Right ventricle myocardium superior (tissue), 1 donor: ENCODE measurements around the gene NELFE. TPM values are rescaled to one million over a fixed set of nuclear protein-coding genes. Genes with fewer than 3 reads are reported as not detected.
A peak's percentile ranks its signal among the peaks of the same experiment; 100 is the strongest.
"Not testable (repeated sequence)": the region's sequence is repeated elsewhere in the genome, so short reads cannot be mapped to it uniquely, and the experiment has no call there.

Source experiments
- ATAC-seq: fragments of 200-7000 bp; cut with Tn5 transposase; one replicate; pipeline ENCODE4 v1.9.1; 2020; ENCODE audit warnings: mild to moderate bottlenecking; ENCODE audit not compliant: poor library complexity
- DNase-seq: peaks from one replicate; pipeline ENCODE4 v3.0.0-alpha.2; 2020
- intact Hi-C: fragments of 100-400 bp; cut with DNase I; formaldehyde crosslinking; loops from one replicate; pipeline ENCODE4 v1.11.2; 2022
- total RNA-seq: library from RNA; stranded (reverse); fragmentation: NEBNext Ultra II Directional; extraction: Animal tissue kit (Norgen Biotek cat#: 25700); gene quantifications from one replicate; pipeline ENCODE4 v1.2.1, GENCODE V29; 2021
- donor health status: DM: no; HTN: yes; CAD: no; lungs with severe emphysema.

The NELFE gene
- total RNA-seq, 1 donor from 2014 or later, result 39.6 TPM

GRCh38 chr6:31956796-31957195 lies 2.0 kb downstream of the NELFE start:
- intact Hi-C loops, result no loop called here
- DNase-seq (no peak), ATAC-seq (no peak)

- intact Hi-C loops, result loop anchor here (5.0 kb wide), 1 partner anchor 272 kb away; the partner anchor contains the start of gene LY6G5C
These were observed 4.3 kb downstream of the NELFE start for GRCh38 chr6:31954511-31954910.

GRCh38 chr6:31952890-31953289 lies 5.9 kb downstream of the NELFE start:
- DNase-seq, result no peak
- no peak for ATAC-seq
- intact Hi-C loops, result loop anchor here (5.0 kb wide), 1 partner anchor 271 kb away; the partner anchor contains the start of gene LY6G5C

More at GRCh38 chr6:31954511-31954910, 4.3 kb downstream of the NELFE start:
- no peak for DNase-seq
- no peak for ATAC-seq

- ATAC-seq (peak; percentile 77), DNase-seq (peak; percentile 82)
- intact Hi-C loops, result loop anchor here (5.0 kb wide), 1 partner anchor 270 kb away; the partner anchor contains the start of gene LY6G5C
These were observed 6.5 kb downstream of the NELFE start for GRCh38 chr6:31952140-31952805.

- ATAC-seq (no peak), DNase-seq (no peak)
- intact Hi-C loops, result loop anchor here (5.0 kb wide), 1 partner anchor 268 kb away; the partner anchor contains the start of gene LY6G5C
These were observed 8.7 kb downstream of the NELFE start for GRCh38 chr6:31949926-31950548.

- intact Hi-C loops, result no loop called here
- ATAC-seq (no peak), DNase-seq (no peak)
These were observed 9.9 kb downstream of the NELFE start for GRCh38 chr6:31948753-31949413.

- no peak for DNase-seq
These were observed 10.5 kb downstream of the NELFE start for GRCh38 chr6:31948306-31948705.

GRCh38 chr6:31947864-31948263 lies 10.9 kb downstream of the NELFE start:
- DNase-seq (no peak), ATAC-seq (no peak)
- intact Hi-C loops, result no loop called here

More at GRCh38 chr6:31948306-31948705, 10.5 kb downstream of the NELFE start:
- intact Hi-C loops, result no loop called here
- no peak for ATAC-seq

- intact Hi-C loops, result no loop called here
- no peak for DNase-seq
- ATAC-seq, result no peak
These were observed 11.6 kb downstream of the NELFE start for GRCh38 chr6:31947070-31947675.

GRCh38 chr6:31946370-31946885 lies 12.3 kb downstream of the NELFE start:
- intact Hi-C loops, result no loop called here
- DNase-seq (no peak), ATAC-seq (no peak)

- intact Hi-C loops, result no loop called here
- DNase-seq (peak; percentile 84), ATAC-seq (peak; percentile 84)
These were observed 13.0 kb downstream of the NELFE start, which contains the start of gene CFB for GRCh38 chr6:31945507-31946369. TSS of gene CFB (plus strand) at chr6:31946095. CDS start at chr6:31946222, 127 bp downstream.

- DNase-seq, result no peak
- intact Hi-C loops, result no loop called here
- no peak for ATAC-seq
These were observed 13.6 kb downstream of the NELFE start for GRCh38 chr6:31945154-31945506.

GRCh38 chr6:31943742-31944141 lies 15.0 kb downstream of the NELFE start:
- ATAC-seq (no peak), DNase-seq (no peak)
- intact Hi-C loops, result no loop called here

GRCh38 chr6:31940256-31940664 lies 18.5 kb downstream of the NELFE start:
- intact Hi-C loops, result no loop called here
- DNase-seq, result no peak
- ATAC-seq, result no peak

- ATAC-seq (no peak), DNase-seq (no peak)
- intact Hi-C loops, result no loop called here
These were observed 22.9 kb downstream of the NELFE start for GRCh38 chr6:31935823-31936222.

- intact Hi-C loops, result no loop called here
- ATAC-seq (no peak), DNase-seq (no peak)
These were observed 23.8 kb downstream of the NELFE start for GRCh38 chr6:31935021-31935420.

GRCh38 chr6:31933537-31933936 lies 25.2 kb downstream of the NELFE start:
- ATAC-seq, result no peak
- intact Hi-C loops, result no loop called here
- no peak for DNase-seq

- DNase-seq, ATAC-seq, intact Hi-C loops: not testable (repeated sequence)
These were observed 26.6 kb downstream of the NELFE start for GRCh38 chr6:31932137-31932536.
